Measurements from ENCODE around the gene LGALS3BP. TPM values are rescaled to one million over a fixed set of nuclear protein-coding genes. Genes with fewer than 3 reads are reported as not detected.
"Not testable (repeated sequence)": the region's sequence is repeated elsewhere in the genome, so short reads cannot be mapped to it uniquely, and the experiment has no call there.

Gene LGALS3BP
- total RNA-seq, 2 donors from 2014 or later, result 103 to 163 TPM

DNA sequence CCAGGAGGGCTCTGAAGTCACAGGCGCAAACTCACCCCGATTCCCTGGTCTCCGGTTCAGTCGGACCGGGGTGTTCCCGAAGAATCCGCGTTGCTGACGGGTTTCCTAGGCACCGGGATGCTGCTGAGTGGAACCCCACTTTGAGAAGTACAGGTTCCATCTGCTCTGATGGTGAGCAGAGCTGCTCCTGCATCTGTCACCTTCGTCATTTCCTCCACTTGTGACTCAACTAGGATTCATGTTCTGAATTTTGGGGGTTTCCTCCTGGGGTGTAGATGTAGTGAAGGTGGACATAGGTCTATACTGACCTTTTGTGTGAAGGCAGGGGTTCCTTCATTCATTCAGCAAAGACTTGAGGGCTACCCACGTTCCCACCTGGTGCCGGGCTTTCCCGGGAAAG lies 25.0 kb downstream of the LGALS3BP start:
- DNase-seq (ENCODE audit: low spot score), result no peak
- intact Hi-C loops (cut with DNase I), result no loop called here

DNA sequence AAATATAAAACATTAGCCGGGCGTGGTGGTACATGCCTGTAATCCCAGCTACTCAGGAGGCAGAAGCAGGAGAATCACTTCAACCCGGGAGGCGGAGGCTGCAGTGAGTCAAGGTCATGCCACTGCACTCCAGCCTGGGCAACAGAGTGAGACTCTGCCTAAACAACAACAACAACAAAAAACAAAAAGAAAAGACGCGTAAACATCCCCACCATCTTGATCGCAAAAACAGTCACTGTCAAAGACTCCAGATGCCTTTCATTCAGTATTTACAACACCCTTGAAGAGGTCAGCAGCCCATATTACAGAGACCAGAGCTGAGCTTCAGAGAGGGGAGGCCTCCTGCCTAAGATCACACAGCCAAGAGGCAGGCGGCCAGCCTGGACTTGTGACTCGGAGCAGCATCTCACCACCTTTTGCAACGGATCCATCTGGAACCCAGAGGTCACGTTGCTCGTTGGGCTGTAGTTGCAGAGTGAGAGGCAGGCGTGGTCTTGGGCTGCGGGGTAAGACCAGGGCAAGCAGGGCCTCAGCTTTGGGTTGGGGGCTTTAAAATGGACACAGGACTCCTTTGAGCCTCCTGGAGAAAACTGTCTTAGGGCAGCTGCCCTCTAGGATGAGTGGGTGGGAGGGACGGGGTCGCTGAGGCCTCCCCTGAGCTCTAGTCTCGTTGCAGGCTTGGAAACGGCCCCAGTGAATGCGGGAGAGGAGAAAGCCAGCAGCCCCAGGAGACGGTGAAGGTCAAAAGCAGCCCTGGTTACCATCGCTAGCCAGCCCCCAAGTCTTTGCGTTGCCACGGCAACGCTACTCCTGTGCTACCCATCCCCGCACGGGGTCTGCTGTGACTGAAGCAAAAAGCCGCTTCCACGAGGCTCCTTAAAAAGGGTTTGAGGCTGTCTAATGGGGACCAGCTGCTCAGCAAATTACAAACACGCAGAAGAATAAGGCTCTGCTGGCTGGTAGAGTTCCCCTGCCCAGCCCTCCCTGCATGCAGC lies 26.1 kb downstream of the LGALS3BP start:
- intact Hi-C loops (cut with DNase I), result no loop called here
- no peak for DNase-seq (ENCODE audit: low spot score)

DNA sequence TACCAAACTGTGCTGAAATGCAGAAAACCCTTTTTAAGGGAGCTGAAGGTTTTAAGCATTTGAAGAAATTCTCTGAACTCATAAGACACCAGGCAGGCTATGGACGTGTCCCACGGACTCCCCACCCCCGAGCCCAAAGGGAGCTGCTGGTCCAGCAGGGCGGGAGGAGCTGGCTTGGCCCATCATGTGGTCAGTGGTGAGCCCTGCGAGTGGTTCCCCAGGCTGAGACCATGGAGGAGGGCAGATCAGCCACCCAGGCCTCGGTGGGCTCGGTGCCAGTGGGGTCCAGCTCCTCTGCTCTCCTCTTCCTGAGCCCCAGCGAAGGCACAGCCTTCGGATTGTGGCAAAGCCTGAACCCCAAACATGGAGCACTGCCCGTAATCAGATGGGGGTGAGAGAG lies 27.0 kb downstream of the LGALS3BP start:
- DNase-seq (ENCODE audit: low spot score), result no peak
- intact Hi-C loops (cut with DNase I), result no loop called here

DNA sequence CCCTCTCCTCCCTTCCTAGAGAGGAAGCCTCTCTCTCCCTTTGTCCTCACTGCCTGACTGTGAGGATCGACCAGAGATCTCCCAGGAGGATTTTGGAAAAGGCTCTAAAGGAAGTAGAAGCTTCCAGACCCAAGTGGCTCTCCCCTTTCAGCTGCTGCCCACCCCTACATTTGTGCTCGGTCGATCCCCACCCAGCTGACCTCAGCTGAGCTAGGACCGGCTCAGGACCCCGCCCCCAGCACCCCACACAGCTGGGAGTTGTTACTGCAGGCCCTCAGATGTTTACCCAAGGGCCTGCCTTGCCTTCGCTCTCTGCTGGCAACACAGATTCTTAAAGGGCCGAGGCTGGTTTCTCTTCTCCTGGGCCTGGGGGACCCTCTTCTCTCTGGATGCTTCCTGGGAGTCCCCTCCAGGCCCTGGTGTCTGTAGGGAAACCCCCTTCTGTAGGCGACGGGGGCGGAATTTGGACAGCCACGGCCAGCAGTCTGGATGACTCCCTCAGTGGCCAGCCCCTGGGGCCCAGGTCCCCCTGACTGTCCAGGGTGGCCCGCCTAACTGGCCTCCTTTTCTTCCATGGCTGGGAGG lies 27.7 kb downstream of the LGALS3BP start:
- intact Hi-C loops (cut with DNase I), result no loop called here
- DNase-seq (ENCODE audit: low spot score), result no peak

DNA sequence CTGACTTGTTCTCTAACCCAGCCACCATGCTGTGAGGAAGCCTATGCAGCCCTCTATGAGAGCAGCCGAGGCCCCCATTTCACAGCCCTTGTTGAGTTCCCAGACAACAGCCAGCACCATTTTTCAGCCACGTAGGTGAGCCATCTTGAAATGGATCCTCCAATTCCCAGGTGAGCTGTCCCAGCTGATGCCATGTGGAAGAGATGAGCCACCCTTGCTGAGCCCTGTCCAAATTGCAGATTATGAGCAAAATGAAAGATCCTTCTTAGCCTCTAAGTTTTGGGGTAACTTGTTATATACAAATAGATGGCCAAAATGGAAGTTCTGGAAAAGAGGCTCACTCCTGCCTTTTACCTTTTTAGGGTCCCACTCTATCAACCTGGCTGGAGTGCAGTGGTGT lies 28.9 kb downstream of the LGALS3BP start:
- no peak for DNase-seq (ENCODE audit: low spot score)
- intact Hi-C loops (cut with DNase I), result no loop called here

DNA sequence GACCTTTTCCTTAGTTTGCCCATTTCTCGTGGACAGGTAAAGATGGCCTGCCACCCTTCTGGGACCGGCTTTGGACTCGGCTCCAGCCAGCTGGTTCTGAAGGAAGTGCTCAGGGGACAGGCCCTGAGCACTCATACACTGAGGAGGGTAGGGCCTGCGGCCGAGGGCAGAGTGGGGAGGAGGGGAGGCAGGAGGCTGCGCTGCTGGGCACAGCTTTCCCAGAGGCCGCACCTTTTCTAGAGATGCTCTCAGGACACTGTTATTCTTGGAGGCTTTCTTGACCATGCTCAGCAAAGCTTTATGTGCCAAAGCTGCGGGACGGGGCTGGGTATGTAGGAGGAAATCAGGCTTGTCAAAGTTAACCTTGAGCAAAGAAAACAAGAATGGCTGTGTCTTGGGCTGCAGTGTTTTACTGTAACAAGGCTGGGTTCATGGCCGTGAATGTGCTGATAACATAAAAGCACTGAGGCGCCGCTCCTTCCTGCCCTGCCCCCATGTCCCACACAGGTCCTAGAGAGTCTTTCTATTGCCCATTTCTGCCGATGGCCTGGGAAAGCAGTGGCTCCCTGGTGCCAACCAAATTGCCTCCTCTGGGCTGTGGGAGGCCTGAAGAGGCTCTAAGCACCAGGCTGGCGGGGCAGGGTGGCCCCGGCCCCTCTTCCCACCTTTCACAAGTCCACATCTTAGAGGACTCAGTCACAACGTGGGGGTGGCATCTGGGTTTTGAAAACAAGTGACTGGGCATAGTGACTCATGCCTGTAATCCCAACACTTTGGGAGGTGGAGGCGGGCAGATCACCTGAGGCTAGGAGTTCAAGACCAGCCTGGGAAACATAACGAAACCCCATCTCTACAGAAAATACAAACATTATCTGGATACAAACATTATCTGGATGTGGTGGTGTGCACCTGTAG lies 32.2 kb downstream of the LGALS3BP start:
- DNase-seq (ENCODE audit: low spot score), result no peak
- intact Hi-C loops (cut with DNase I), result loop anchor here in 1 of 2 donors (10.0 kb wide), 1 partner anchor 1753 kb away; no protein-coding TSS in a partner anchor

DNA sequence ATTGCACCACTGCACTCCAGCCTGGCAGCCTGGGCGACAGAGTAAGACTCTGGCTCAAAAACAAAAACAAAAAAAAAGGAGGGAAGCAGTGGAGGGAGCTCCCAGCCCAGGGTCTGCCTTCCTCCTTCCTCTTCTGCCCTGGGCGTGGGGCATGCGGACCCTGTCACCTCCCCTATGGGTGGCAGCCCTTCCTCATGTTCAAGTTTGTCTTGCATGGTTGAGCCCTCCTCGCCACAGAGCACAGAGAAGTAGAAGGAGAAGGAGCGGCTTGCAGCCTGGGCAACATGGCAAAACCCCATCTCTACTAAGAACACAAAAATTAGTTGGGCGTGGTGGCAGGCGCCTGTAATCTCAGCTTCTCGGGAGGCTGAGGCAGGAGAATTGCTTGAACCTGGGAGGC lies 33.1 kb downstream of the LGALS3BP start:
- intact Hi-C loops (cut with DNase I), result loop anchor here in 1 of 2 donors (10.0 kb wide), 1 partner anchor 1752 kb away; no protein-coding TSS in a partner anchor
- DNase-seq (ENCODE audit: low spot score), result no peak

DNA sequence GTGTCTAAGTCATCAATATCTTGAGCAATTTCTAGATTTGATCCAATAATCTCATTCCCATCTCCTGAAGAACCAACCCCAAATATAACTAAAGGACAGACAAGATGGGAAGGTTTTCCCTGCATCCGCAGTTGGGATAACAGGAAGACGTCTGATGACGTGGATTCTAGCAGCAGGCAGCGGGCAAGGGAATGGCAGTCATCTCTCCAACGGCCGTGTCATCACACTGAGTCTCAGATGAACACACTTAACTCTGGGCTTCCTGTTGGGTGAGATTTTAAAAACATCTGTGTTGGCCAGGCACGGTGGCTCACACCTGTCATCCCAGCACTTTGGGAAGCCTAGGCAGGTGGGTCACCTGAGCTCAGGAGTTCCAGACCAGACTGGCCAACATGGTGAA lies 33.6 kb downstream of the LGALS3BP start:
- DNase-seq (ENCODE audit: low spot score), result no peak
- intact Hi-C loops (cut with DNase I), result loop anchor here in 1 of 2 donors (10.0 kb wide), 1 partner anchor 1751 kb away; no protein-coding TSS in a partner anchor

DNA sequence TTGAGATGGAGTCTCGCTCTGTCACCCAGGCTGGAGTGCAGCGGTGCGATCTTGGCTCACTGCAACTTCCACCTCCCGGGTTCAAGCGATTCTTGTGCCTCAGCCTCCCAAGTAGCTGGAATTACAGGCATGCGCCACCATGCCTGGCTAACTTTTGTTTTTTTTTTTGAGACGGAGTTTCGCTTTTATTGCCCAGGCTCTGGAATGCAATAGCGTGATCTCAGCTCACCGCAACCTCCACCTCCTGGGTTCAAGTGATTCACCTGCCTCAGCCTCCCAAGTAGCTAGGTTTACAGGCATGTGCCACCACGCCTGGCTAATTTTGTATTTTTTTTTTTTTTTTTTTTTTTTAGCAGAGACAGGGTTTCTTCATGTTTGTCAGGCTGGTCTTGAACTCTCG lies 34.3 kb downstream of the LGALS3BP start:
- intact Hi-C loops (cut with DNase I), result loop anchor here in 1 of 2 donors (10.0 kb wide), 1 partner anchor 1751 kb away; no protein-coding TSS in a partner anchor

DNA sequence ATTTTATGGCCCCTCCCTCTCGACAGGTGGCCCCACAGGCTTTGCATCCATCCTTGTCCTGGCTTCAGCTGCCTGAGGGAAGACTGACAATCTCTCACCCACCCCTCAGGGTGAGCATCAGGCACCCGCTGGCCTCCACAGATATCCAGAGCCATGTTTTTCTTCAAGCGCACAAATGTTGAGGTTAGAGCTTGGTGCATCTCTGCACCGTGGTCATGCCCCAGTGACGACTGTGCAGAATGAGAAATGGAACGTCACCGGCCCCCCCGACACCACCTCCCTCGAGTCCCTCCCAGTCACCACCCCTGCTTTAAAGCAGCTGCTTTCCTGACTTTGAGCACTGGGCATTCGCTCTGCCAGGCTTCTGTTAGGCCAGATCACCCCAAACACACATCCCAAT lies 34.8 kb downstream of the LGALS3BP start:
- no peak for DNase-seq (ENCODE audit: low spot score)
- intact Hi-C loops (cut with DNase I), result loop anchor here in 1 of 2 donors (10.0 kb wide), 1 partner anchor 1750 kb away; no protein-coding TSS in a partner anchor

More for the DNA sequence above, 34.3 kb downstream of the LGALS3BP start:
- not testable (repeated sequence) for DNase-seq (ENCODE audit: low spot score)

DNA sequence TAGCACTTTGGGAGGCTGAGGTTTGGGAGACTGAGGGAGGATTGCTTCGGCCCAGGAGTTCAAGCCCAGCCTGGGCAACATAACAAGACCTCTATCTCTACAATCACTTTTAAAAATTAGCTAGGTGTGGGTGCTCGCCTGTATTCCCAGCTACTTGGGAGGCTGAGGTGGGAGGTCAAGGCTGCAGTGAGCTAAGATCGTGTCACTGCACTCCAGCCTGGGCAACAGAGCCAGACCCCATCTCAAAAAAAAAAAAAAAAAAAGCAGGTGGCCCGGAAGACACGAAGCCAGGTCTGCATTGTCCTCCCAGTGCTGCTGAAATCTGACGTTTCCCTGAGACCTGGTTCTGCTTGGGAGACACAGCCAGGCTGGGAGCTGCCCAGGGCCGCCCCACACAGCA lies 35.7 kb downstream of the LGALS3BP start:
- intact Hi-C loops (cut with DNase I), result loop anchor here in 1 of 2 donors (10.0 kb wide), 1 partner anchor 1749 kb away; no protein-coding TSS in a partner anchor
- no peak for DNase-seq (ENCODE audit: low spot score)

DNA sequence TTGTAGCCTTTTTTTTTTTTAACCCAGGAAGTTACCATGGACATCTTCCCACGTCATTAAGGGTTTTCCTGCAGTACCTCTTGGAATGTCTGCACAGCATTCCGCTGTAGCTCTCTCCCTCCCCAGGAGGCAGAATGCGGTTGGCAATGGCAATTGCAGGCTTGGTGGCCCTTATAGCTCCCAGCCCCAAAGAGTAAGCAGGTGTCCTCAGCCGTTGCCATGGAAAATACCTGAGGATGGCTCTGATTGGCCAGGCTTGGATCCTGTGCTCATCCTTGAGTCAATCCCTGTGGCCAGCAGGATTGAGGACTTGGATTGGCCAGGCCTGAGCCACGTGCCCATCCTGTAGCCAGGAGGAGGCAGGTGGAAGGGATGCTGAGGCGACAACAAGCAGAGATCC lies 39.0 kb downstream of the LGALS3BP start:
- intact Hi-C loops (cut with DNase I), result loop anchor here in 1 of 2 donors (10.0 kb wide), 1 partner anchor 1746 kb away; no protein-coding TSS in a partner anchor
- no peak for DNase-seq (ENCODE audit: low spot score)

DNA sequence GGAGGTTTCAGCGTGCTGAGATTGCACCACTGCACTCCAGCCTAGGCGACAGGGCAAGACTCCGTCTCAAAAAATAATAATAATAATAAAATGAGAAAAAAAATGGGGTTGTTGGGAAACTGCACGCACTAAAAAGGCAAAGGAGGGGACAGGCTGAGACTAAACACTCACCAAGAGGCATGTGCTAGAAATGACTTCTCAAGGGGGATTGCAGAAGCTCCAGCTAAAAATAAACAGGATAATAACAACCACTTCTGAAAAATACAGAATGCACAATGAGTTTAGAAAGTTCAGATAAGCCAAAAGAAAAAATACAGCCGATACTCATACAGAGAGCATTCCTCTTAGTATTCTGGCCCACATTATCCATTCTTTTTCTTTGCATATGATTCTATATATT lies 39.5 kb downstream of the LGALS3BP start:
- DNase-seq (ENCODE audit: low spot score), result no peak
- intact Hi-C loops (cut with DNase I), result loop anchor here in 1 of 2 donors (10.0 kb wide), 1 partner anchor 1745 kb away; no protein-coding TSS in a partner anchor

DNA sequence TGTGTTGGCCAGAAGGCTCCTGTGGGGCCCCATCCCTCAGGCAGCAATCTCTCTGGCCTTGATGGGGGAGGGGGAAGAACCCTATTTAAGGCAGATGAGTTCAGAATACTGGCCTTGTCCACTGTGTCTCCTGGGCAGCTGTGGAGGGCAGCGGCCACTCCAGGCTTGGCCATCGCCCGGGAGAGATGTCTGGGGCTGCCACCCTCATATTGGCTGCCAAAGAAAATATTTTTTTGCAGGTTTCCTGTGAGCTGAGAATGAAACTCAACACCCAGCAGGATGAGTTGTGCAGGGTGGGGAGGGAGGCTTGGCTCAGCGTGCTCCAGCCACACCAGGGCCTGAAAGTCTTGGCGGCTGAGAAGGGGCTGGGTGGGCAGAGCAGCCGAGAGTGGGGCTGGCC lies 40.1 kb downstream of the LGALS3BP start:
- intact Hi-C loops (cut with DNase I), result loop anchor here in 1 of 2 donors (10.0 kb wide), 1 partner anchor 1745 kb away; no protein-coding TSS in a partner anchor
- no peak for DNase-seq (ENCODE audit: low spot score)

DNA sequence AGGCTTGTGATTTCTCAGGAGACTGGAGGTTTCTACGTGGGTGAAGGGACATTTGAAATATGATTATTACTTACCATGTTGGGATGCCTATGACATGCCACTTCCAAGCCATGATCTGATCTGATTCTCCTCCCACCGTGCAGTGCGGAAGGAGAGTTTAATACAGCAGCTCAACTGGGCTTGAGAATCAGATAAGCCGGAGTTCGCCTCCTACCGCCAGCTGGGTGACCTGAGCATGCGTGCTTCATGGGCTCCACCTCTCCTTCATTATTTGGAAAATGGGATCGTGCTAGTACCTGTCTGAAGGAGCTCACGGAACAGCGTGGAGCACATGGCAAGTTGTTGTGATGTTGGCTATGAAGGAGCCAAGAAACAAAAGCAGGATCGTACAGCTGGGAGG lies 42.2 kb downstream of the LGALS3BP start:
- no peak for DNase-seq (ENCODE audit: low spot score)
- intact Hi-C loops (cut with DNase I), result no loop called here

DNA sequence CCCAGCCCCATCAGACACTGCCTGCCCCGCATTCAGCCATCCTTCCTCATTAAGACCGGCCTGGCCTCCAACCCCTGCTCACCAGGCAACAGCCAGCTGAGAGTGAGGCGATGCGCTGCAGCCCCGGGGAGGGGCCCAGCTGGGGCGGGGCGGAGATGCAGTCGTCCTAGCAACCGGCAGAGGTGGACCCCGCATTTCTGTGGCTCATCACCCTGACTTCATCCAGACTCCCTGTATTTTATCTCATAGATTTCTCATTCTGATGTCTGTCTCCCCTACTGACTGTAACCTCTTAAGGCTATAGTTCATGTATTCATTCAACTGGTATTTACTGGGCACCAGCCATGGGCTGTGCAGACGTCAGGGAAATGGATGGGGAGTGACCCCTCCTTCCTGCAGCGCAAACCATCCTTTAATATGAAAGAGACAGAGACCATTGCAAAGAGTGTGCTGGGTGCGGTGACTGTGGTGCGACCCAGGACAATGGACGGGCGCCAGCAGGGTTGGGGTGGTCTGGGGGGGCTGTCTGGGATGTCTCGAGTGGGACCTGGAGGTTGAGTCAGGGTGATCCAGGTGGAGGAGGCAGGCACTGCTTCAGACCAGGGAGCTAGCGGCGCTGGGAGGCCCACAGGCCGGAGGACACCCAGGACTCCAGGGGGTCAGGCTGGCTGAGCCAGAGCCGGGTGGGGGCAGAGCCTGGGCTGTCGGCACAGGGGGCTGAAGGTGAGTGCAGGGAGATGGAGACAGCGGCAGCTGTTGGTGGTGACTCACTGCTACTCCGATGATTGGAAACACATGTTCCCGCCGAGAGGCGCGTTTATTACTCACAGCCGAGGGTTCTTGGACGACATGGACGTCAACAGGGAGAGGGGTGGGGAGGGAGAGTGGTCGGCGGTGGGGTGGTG lies 44.1 kb downstream of the LGALS3BP start:
- intact Hi-C loops (cut with DNase I), result no loop called here

DNA sequence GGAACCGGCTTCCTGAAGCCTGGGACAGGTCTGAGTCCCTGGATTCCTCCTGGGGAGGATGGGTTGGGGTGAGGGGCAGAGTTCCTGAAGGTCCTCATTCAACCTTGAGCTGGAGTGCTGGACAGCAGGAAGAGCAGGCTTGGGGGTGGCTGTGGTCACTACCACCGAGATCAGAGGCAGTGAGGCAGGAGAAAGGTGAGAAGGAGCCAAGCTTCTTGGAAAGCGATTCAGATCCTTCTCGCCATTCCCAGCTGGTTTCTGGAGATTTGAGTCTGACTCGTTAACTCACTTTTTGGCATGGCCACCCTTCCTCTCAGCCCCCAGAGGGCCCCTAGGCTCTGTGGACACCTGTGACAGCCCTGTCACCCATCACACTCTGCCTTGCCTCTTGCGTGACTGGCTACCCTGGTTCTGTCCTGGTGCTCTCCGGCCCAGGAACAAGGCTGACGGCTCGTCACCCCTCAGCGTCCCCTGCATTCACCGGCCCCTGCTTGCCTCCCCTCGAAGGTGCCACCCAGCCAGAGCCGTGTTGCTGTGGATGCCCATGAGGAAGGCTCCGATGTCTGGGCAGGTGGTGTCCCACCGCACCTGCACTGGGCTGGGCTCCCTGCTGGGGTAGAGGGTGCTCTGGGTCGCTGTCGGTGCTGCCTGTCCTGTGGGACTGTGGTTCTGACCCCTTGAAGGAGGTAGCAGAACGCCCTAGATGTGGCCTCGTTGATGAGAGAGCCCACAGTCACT lies 44.9 kb downstream of the LGALS3BP start:
- intact Hi-C loops (cut with DNase I), result no loop called here
- DNase-seq (ENCODE audit: low spot score), result no peak

More for the DNA sequence above, 44.1 kb downstream of the LGALS3BP start:
- DNase-seq (ENCODE audit: low spot score), result peak; percentile 92

Data from posterior vena cava (tissue), 2 donors.